Neuronal stem cell (in vitro differentiated cells): Measurements from ENCODE around the gene NSMCE4A.
"Not testable (repeated sequence)": the region's sequence is repeated elsewhere in the genome, so short reads cannot be mapped to it uniquely, and the experiment has no call there.

Experiments
- DNase-seq: peaks from one replicate; pipeline ENCODE4 v3.0.0-alpha.2; 2013; ENCODE audit warnings: low spot score
- H2AFZ ChIP-seq: one replicate; pipeline ENCODE4 v1.6.1; 2013; ENCODE audit warnings: mild to moderate bottlenecking, low read length, inconsistent platforms
- H2AK5ac ChIP-seq: 2 replicates; pipeline ENCODE4 v1.6.1; 2013; ENCODE audit warnings: low read depth, mild to moderate bottlenecking, inconsistent platforms, low read length, moderate library complexity, mixed read lengths
- H2BK120ac ChIP-seq: 2 replicates; pipeline ENCODE4 v1.6.1; 2013; ENCODE audit warnings: low read depth, mild to moderate bottlenecking, inconsistent platforms, low read length, moderate library complexity, mixed read lengths
- H2BK12ac ChIP-seq: one replicate; pipeline ENCODE4 v1.6.1; 2013; ENCODE audit warnings: low read length, inconsistent platforms
- H2BK15ac ChIP-seq: 2 replicates; pipeline ENCODE4 v1.6.1; 2013; ENCODE audit warnings: mild to moderate bottlenecking, low read length, inconsistent platforms, mixed read lengths
- H2BK5ac ChIP-seq: one replicate; pipeline ENCODE4 v1.6.1; 2013; ENCODE audit warnings: inconsistent platforms, mild to moderate bottlenecking, low read length, moderate library complexity
- H3K14ac ChIP-seq: one replicate; pipeline ENCODE4 v1.6.1; 2013; ENCODE audit warnings: low read length, inconsistent platforms
- H3K18ac ChIP-seq: 2 replicates; pipeline ENCODE4 v1.6.1; 2013; ENCODE audit warnings: low read length, inconsistent platforms
- H3K23ac ChIP-seq: 2 replicates; pipeline ENCODE4 v1.6.1; 2013; ENCODE audit warnings: low read depth, mild to moderate bottlenecking, mixed read lengths, low read length, inconsistent platforms; ENCODE audit not compliant: poor library complexity
- H3K27ac ChIP-seq: replicated peaks from 3 replicates; pipeline ENCODE4 v1.5.1; 2013; ENCODE audit warnings: low read length, inconsistent platforms
- H3K27me3 ChIP-seq, 3 experiments: 2 replicates each; pipeline ENCODE4 v1.6.1; 2013; ENCODE audit warnings: low read length in 3 of 3, mild to moderate bottlenecking in 2 of 3, inconsistent platforms in 1 of 3, low read depth in 1 of 3, mixed read lengths in 1 of 3, moderate library complexity in 1 of 3; ENCODE audit not compliant: control insufficient read depth in 3 of 3, insufficient read depth in 3 of 3
- H3K36me3 ChIP-seq, 2 donors: replicated peaks in 1 of 2; 2 replicates each; pipeline ENCODE4 v1.6.1; 2013; ENCODE audit warnings: low read length in 2 of 2; ENCODE audit not compliant: control insufficient read depth in 2 of 2, insufficient read depth in 2 of 2
- H3K4ac ChIP-seq: 2 replicates; pipeline ENCODE4 v1.6.1; 2013; ENCODE audit warnings: inconsistent platforms, mild to moderate bottlenecking, low read length, moderate library complexity
- H3K4me1 ChIP-seq, 2 donors: 1 replicate in 1 of 2; 2 replicates in 1 of 2; pipeline ENCODE4 v1.6.1; 2013; ENCODE audit warnings: low read length in 2 of 2, low read depth in 1 of 2; ENCODE audit not compliant: control insufficient read depth in 2 of 2, insufficient read depth in 1 of 2
- H3K4me2 ChIP-seq: one replicate; pipeline ENCODE4 v1.6.1; 2013; ENCODE audit warnings: mild to moderate bottlenecking, low read length, inconsistent platforms; ENCODE audit not compliant: insufficient read depth, poor library complexity, severe bottlenecking
- H3K4me3 ChIP-seq, 2 donors: 2 replicates each; pipeline ENCODE4 v1.5.1; 2013; ENCODE audit warnings: low read length in 2 of 2, mild to moderate bottlenecking in 2 of 2, inconsistent platforms in 1 of 2, moderate library complexity in 1 of 2
- H3K79me1 ChIP-seq: one replicate; pipeline ENCODE4 v1.6.1; 2013; ENCODE audit warnings: low read depth, mild to moderate bottlenecking, inconsistent platforms, low read length, moderate library complexity
- H3K9ac ChIP-seq: one replicate; pipeline ENCODE4 v1.6.1; 2013; ENCODE audit warnings: mild to moderate bottlenecking, low read depth, low read length, inconsistent platforms; ENCODE audit not compliant: poor library complexity
- H3K9me3 ChIP-seq, 2 donors: replicated peaks in 1 of 2; 2 replicates each; pipeline versions ENCODE3 to v1.6.1; 2013; ENCODE audit warnings: low read length in 2 of 2, mild to moderate bottlenecking in 2 of 2, inconsistent platforms in 1 of 2, low read depth in 1 of 2, mixed read lengths in 1 of 2, moderate library complexity in 1 of 2; ENCODE audit not compliant: control insufficient read depth in 2 of 2, insufficient read depth in 1 of 2
- H4K8ac ChIP-seq: one replicate; pipeline ENCODE4 v1.6.1; 2013; ENCODE audit warnings: low read depth, mild to moderate bottlenecking, inconsistent platforms, low read length, moderate library complexity
- H4K91ac ChIP-seq: one replicate; pipeline ENCODE4 v1.6.1; 2013; ENCODE audit warnings: low read length, low read depth, mild to moderate bottlenecking, inconsistent platforms; ENCODE audit not compliant: poor library complexity
- WGBS, 2 donors: extraction: QIAGEN DNeasy Blood & Tissue Kit; methylation state at CpG; one replicate each; pipeline ENCODE4 v1.1.7; 2013; ENCODE audit warnings: missing lambda C conversion rate in 2 of 2, mixed read lengths in 1 of 2; ENCODE audit not compliant: insufficient read length in 2 of 2, insufficient replicate concordance in 1 of 2; ENCODE audit errors: extremely low coverage in 2 of 2; 5-methylcytosine and 5-hydroxymethylcytosine counted together

Gene NSMCE4A

DNA sequence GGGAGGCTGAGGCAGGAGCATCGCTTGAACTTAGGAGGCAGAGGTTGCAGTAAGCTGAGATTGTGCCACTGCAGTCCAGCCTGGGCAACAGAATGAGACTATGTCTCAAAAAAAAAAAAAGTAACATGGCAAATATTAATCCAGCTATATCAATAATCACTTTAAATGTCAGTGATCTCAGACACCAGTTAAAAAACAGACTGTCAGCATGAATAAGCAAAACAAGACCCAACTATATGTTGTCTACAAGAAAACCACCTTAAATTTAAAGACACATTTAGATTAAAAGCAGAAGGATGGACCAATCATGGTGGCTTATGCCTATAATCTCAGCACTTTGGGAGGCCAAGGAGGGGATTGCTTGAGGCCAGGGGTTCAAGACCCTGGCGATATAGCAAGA lies 38.7 kb downstream of the NSMCE4A start:
- Histone ChIP-seq H2BK120ac (no peak overlapping the region), H2BK15ac (no peak overlapping the region), H2BK5ac (no peak overlapping the region), H3K79me1 (peaks cover 3% of the 10 kb centered on the region), H3K4me1 (no peaks in the 10 kb centered on the region), H3K14ac (no peak overlapping the region), H3K18ac (no peak overlapping the region), H3K9me3 (no peaks in the 10 kb centered on the region), H3K23ac (no peak overlapping the region), H2AK5ac (no peak overlapping the region), H2AFZ (no peak overlapping the region), H4K8ac (no peak overlapping the region), H3K27me3 (no peaks in the 10 kb centered on the region), H3K36me3 (peaks cover 5% of the 10 kb centered on the region in 2 donors), H3K9ac (no peak overlapping the region), H3K27ac (no peak overlapping the region), H4K91ac (no peak overlapping the region), H3K4me2 (no peak overlapping the region), H3K4ac (no peak overlapping the region), H2BK12ac (no peak overlapping the region), H3K4me3 (no peak overlapping the region)
- no peak for DNase-seq
- WGBS, 2 donors = no CpG with 5 or more reads among the region's 2 CpGs

DNA sequence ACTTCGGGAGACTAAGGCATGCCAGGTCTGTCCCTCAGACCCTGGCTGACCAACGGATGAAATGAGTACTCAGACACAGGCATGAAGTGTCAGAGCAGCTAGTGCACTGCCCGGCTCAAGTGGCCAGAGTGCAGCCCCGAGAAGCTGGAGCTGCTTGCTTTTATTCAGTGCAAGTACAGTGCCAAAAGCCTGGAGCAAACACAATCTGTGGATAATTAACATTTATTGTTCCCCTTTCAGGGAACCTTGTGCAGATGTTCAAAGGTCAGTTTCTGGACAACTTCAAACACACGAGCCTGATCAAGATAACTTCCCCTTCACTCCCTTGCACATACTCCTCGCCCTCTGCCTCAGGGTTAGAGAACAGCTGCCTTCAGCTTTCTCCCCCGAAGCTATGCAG lies 39.3 kb downstream of the NSMCE4A start:
- Histone ChIP-seq H2BK12ac (no peak overlapping the region), H3K18ac (no peak overlapping the region), H3K9me3 (no peaks in the 10 kb centered on the region), H2BK15ac (no peak overlapping the region), H3K4ac (no peak overlapping the region), H3K27me3 (no peaks in the 10 kb centered on the region), H2AFZ (no peak overlapping the region), H3K4me1 (no peaks in the 10 kb centered on the region), H2BK120ac (no peak overlapping the region), H4K8ac (no peak overlapping the region), H3K23ac (no peak overlapping the region), H3K14ac (no peak overlapping the region), H3K36me3 (peaks cover 5 to 10% of the 10 kb centered on the region in 2 donors), H3K4me3 (no peak overlapping the region), H3K9ac (no peak overlapping the region), H4K91ac (no peak overlapping the region), H2AK5ac (no peak overlapping the region), H3K79me1 (peaks cover 3% of the 10 kb centered on the region), H3K27ac (no peak overlapping the region), H3K4me2 (no peak overlapping the region), H2BK5ac (no peak overlapping the region)
- WGBS, 2 donors = no CpG with 5 or more reads among the region's 7 CpGs
- no peak for DNase-seq

DNA sequence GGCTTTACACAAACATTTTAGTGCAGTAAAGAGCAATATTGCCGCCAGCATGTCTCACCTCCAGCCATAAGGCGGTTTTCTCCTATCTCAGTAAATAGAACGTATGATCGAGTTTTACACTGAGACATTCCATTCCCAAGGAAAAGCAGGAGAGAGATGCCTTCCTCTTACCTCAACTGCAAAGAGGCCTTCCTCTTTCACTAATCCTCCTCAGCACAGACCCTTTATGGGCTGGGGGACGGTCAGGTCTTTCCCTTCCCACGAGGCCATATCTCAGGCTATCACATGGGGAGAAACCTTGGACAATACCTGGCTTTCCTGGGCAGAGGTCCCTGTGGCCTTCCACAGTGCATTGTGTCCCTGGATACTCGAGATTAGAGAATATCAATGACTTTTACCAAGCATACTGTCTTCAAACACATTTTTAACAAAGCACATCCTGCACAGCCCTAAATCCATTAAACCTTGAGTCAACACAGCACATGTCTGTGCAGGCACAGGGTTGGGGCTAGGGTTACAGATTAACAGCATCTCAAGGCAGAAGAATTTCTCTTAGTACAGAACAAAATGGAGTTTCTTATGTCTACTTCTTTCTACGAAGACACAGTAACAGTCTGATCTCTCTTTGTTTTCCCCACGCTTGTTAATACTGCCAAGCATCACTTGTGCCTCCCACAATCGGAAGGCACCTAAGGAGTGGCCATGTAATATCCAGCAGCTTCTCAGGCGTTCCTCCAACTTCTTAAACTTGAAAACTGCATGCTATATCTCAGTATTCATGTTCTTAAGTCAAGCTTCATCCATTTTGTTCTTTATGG lies 44.5 kb downstream of the NSMCE4A start:
- not testable (repeated sequence) for H3K4me2 ChIP-seq, H3K27ac ChIP-seq, H2BK12ac ChIP-seq, H2AFZ ChIP-seq, H3K23ac ChIP-seq, H2BK120ac ChIP-seq, H3K14ac ChIP-seq, H2BK15ac ChIP-seq, H3K4me3 ChIP-seq, H4K91ac ChIP-seq, H3K79me1 ChIP-seq, H3K4me1 ChIP-seq, H2BK5ac ChIP-seq, H3K18ac ChIP-seq, H3K4ac ChIP-seq, H3K9ac ChIP-seq, H3K27me3 ChIP-seq, H2AK5ac ChIP-seq, DNase-seq, H4K8ac ChIP-seq, H3K9me3 ChIP-seq
- WGBS, 2 donors = no CpG with 5 or more reads among the region's 11 CpGs
- H3K36me3 ChIP-seq = peaks cover 0 to 14% of the 10 kb centered on the region in 2 donors

DNA sequence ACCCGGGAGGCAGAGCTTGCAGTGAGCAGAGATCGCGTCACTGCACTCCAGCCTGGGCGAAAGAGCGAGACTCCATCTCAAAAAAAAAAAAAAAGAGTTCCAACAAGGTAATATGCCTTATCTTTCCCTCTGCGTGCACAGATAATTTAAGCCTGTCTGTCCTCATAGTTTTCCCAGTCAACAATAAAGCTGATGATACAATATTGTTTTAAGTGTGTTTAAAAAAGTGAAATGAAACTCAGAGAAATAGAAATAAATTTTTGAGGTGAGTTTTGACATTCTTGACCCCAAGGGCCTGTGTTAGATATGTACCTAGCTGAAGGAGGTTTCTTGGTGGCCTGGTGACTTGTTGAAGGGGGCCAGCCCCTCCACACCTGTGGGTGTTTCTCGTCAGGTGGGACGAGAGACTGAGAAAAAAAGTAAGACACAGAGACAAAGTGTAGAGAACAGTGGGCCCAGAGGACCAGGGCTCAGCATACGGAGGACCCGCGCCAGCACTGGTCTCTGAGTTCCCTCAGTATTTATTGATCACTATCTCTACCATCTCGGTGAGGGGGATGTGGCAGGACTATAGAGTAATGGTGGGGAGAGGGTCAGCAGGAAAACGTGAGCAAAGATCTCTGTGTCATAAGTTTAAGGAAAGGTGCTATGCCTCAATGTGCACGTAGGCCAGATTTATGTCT lies 45.3 kb downstream of the NSMCE4A start:
- no CpG with 5 or more reads among the region's 14 CpGs for WGBS, 2 donors
- not testable (repeated sequence) for H3K4me1 ChIP-seq, H3K4me2 ChIP-seq, H2BK5ac ChIP-seq, H3K9me3 ChIP-seq, DNase-seq, H2BK15ac ChIP-seq, H3K23ac ChIP-seq, H3K27ac ChIP-seq, H3K18ac ChIP-seq, H3K4ac ChIP-seq, H3K27me3 ChIP-seq, H2BK12ac ChIP-seq, H3K14ac ChIP-seq, H3K79me1 ChIP-seq, H3K9ac ChIP-seq, H2AFZ ChIP-seq, H3K4me3 ChIP-seq, H4K8ac ChIP-seq, H4K91ac ChIP-seq, H2BK120ac ChIP-seq, H2AK5ac ChIP-seq
- peaks cover 0 to 14% of the 10 kb centered on the region in 2 donors for H3K36me3 ChIP-seq
